ENCODE data around the gene GAB1.

DNA sequence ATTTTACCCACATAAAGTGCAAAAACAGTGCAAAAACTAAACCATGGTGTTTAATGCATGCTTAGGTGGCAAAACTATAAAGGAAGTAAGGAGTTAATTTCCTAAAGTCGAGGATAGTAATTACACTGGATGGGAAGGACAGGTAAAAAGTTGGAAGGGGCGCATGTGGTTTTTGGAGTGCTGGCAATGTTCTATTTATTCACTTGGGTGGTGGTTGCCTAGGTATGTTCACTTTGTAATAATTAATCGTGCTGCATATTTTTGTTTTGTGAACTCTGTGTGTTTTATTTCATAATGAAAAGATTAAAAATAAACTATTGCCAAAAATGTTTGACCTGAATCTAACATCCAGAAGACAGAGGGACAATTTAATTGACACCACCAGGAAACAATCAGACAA is 144.7 kb downstream of the GAB1 start:
- TF ChIP-seq, protein P1, sequence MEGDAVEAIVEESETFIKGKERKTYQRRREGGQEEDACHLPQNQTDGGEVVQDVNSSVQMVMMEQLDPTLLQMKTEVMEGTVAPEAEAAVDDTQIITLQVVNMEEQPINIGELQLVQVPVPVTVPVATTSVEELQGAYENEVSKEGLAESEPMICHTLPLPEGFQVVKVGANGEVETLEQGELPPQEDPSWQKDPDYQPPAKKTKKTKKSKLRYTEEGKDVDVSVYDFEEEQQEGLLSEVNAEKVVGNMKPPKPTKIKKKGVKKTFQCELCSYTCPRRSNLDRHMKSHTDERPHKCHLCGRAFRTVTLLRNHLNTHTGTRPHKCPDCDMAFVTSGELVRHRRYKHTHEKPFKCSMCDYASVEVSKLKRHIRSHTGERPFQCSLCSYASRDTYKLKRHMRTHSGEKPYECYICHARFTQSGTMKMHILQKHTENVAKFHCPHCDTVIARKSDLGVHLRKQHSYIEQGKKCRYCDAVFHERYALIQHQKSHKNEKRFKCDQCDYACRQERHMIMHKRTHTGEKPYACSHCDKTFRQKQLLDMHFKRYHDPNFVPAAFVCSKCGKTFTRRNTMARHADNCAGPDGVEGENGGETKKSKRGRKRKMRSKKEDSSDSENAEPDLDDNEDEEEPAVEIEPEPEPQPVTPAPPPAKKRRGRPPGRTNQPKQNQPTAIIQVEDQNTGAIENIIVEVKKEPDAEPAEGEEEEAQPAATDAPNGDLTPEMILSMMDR (IDR thresholded peaks at IDR 0.05), result no peak
- no peak for TF ChIP-seq POLR2A (IDR thresholded peaks at IDR 0.05)

Data from esophagus squamous epithelium (tissue), 4 donors.